Natural killer cell (primary cell): ENCODE data around the gene MTERF4. TPM values are rescaled to one million over a fixed set of nuclear protein-coding genes. Genes with fewer than 3 reads are reported as not detected.

Experiments
- ATAC-seq, 3 donors: fragments of 150-1000 bp in 2 of 3; fragments of 200-7000 bp in 1 of 3; cut with Tn5 transposase; 1 replicate in 1 of 3; 2 replicates in 2 of 3; pipeline ENCODE4 v1.10.0; 2021; ENCODE audit warnings: mild to moderate bottlenecking in 2 of 3, moderate library complexity in 2 of 3
- DNase-seq, 2 donors: peaks; one replicate each; pipeline versions ENCODE4 v3.0.0 to v3.0.0-alpha.2; 2013 to 2021; ENCODE audit warnings: mixed read lengths in 1 of 2
- H3K27ac ChIP-seq: one replicate; pipeline ENCODE4 v1.5.1; 2013; ENCODE audit warnings: mild to moderate bottlenecking, low read length
- H3K27me3 ChIP-seq: one replicate; pipeline ENCODE4 v1.6.1; 2013; ENCODE audit warnings: low read length; ENCODE audit not compliant: control insufficient read depth, insufficient read depth
- H3K36me3 ChIP-seq: one replicate; pipeline ENCODE4 v1.6.1; 2013; ENCODE audit warnings: low read length; ENCODE audit not compliant: control insufficient read depth, insufficient read depth
- H3K4me1 ChIP-seq: one replicate; pipeline ENCODE4 v1.6.1; 2013; ENCODE audit warnings: low read length; ENCODE audit not compliant: control insufficient read depth, insufficient read depth
- H3K4me3 ChIP-seq: one replicate; pipeline ENCODE4 v1.5.1; 2013; ENCODE audit warnings: low read length
- H3K9me3 ChIP-seq: one replicate; pipeline ENCODE4 v1.6.1; 2013; ENCODE audit warnings: low read length; ENCODE audit not compliant: control insufficient read depth, insufficient read depth
- H3K27ac Mint-ChIP-seq, 2 donors: one replicate each; pipeline ENCODE4 v1.8.0; 2022; ENCODE audit warnings: mild to moderate bottlenecking in 2 of 2, mixed read lengths in 2 of 2, moderate library complexity in 1 of 2
- H3K27me3 Mint-ChIP-seq, 2 donors: one replicate each; pipeline ENCODE4 v1.8.0; 2022; ENCODE audit warnings: low read depth in 2 of 2, mixed read lengths in 2 of 2
- H3K36me3 Mint-ChIP-seq: one replicate; pipeline ENCODE4 v1.8.0; 2022; ENCODE audit warnings: mixed read lengths
- H3K4me1 Mint-ChIP-seq, 2 donors: one replicate each; pipeline ENCODE4 v1.8.0; 2022; ENCODE audit warnings: mixed read lengths in 2 of 2
- H3K4me3 Mint-ChIP-seq: one replicate; pipeline ENCODE4 v1.8.0; 2022; ENCODE audit warnings: mild to moderate bottlenecking, moderate library complexity, mixed read lengths
- H3K9me3 Mint-ChIP-seq, 2 donors: one replicate each; pipeline ENCODE4 v1.8.0; 2022; ENCODE audit warnings: mixed read lengths in 2 of 2
- WGBS: methylation state at CpG from one replicate; pipeline ENCODE4 v1.1.7; 2013; ENCODE audit warnings: missing lambda C conversion rate; ENCODE audit not compliant: insufficient coverage; 5-methylcytosine and 5-hydroxymethylcytosine counted together
- intact Hi-C: fragments of 100-400 bp; cut with micrococcal nuclease; formaldehyde crosslinking; loops from one replicate; pipeline ENCODE4 v1.14.2; 2022
- total RNA-seq, 4 donors: library from RNA; stranded (reverse); fragments of 120-200 nt in 1 of 4; gene quantifications; one replicate each; pipeline versions ENCODE4 v1.2.3 to v1.2.4, GENCODE V29; 2013 to 2022
- TF ChIP-seq, protein P1 (sequence below): fragments of 200-600 bp; IDR thresholded peaks from one replicate; pipeline ENCODE4 v1.8.0; 2022; ENCODE audit warnings: antibody characterized with exemption

The MTERF4 gene
- total RNA-seq, 3 donors from 2014 or later (not counting 1 experiment from before 2014, with no cell fraction given) = 38.9 to 45.5 (median 39.2) TPM

DNA sequence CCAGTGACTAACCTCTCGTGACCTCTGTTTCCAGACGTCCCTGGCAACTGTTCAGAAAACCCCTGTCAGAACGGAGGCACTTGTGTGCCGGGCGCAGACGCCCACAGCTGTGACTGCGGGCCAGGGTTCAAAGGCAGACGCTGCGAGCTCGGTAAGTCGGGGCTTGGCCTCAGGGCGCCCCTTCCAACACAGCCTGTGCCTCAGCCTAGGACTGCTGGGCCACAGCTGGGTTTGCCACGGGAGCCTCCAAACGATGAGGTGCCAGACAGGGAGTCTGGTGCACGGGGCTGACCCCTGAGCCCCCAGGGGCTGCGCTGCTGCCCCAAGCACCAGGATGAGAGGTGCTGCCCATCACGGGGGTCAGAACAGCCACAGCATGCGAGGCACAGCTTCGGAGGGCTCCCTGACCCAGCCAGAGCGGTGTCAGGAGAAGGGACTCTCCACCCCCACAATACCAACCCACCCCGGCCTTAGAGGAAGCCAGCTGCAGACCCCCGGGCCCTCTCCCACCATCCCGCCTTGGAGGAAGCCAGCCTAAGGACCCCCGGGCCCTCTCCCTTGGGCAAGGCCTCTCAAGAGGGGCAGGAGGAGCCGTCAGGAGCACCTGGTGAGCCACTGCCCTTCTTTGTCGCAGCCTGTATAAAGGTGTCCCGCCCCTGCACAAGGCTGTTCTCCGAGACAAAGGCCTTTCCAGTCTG lies 20.3 kb downstream of the MTERF4 start:
- peak in 1 of 3 donors; percentile 22 for ATAC-seq
- WGBS = 92% methylated on average over 28 of the region's 28 CpGs
- H3K27ac ChIP-seq = no peak overlapping the region
- no peak for DNase-seq
- H3K4me3 Mint-ChIP-seq = no peak overlapping the region
- H3K36me3 Mint-ChIP-seq = peaks cover 10% of the 10 kb centered on the region
- no peak overlapping the region for H3K27ac Mint-ChIP-seq
- no peaks in the 10 kb centered on the region for H3K9me3 ChIP-seq
- H3K27me3 ChIP-seq = no peaks in the 10 kb centered on the region
- no peaks in the 10 kb centered on the region for H3K27me3 Mint-ChIP-seq
- peaks cover 0 to 4% of the 10 kb centered on the region in 2 donors for H3K4me1 Mint-ChIP-seq
- H3K4me3 ChIP-seq = no peak overlapping the region
- TF ChIP-seq, protein P1, sequence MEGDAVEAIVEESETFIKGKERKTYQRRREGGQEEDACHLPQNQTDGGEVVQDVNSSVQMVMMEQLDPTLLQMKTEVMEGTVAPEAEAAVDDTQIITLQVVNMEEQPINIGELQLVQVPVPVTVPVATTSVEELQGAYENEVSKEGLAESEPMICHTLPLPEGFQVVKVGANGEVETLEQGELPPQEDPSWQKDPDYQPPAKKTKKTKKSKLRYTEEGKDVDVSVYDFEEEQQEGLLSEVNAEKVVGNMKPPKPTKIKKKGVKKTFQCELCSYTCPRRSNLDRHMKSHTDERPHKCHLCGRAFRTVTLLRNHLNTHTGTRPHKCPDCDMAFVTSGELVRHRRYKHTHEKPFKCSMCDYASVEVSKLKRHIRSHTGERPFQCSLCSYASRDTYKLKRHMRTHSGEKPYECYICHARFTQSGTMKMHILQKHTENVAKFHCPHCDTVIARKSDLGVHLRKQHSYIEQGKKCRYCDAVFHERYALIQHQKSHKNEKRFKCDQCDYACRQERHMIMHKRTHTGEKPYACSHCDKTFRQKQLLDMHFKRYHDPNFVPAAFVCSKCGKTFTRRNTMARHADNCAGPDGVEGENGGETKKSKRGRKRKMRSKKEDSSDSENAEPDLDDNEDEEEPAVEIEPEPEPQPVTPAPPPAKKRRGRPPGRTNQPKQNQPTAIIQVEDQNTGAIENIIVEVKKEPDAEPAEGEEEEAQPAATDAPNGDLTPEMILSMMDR = no peak
- H3K4me1 ChIP-seq = no peaks in the 10 kb centered on the region
- peaks cover 8% of the 10 kb centered on the region for H3K36me3 ChIP-seq
- H3K9me3 Mint-ChIP-seq = no peaks in the 10 kb centered on the region
- intact Hi-C loops = no loop called here

DNA sequence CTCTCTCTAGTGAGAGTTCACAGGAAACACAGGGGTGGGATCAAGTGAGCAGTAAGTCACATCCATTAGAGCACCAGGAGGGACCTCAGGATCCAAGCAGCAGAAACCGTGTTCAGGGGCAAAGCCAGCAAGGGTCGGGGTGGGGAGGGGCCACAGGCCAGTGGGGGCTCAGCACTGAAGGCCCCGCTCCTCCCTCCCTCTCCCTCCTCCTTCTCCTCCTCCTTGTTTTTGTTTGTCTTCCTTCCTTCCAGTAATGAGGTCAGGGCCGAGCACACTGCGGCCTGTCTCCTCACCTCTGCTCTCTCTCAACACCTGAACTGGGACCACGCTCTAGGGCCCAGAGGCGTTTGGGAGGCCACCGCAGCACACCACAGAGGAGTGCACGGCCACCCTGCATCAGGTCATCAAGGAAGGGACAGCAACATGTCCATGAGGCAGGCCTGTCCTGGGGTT lies 20.9 kb downstream of the MTERF4 start:
- Histone ChIP-seq H3K27me3 (no peaks in the 10 kb centered on the region), H3K36me3 (peaks cover 3% of the 10 kb centered on the region), H3K4me3 (no peak overlapping the region), H3K4me1 (no peaks in the 10 kb centered on the region), H3K27ac (no peak overlapping the region), H3K9me3 (no peaks in the 10 kb centered on the region)
- intact Hi-C loops = no loop called here
- Mint-ChIP-seq H3K27ac (no peak overlapping the region), H3K27me3 (no peaks in the 10 kb centered on the region), H3K4me3 (no peak overlapping the region), H3K9me3 (no peaks in the 10 kb centered on the region), H3K36me3 (peaks cover 10% of the 10 kb centered on the region), H3K4me1 (peaks cover 0 to 4% of the 10 kb centered on the region in 2 donors)
- 88% methylated on average over 9 of the region's 9 CpGs for WGBS
- DNase-seq (no peak), ATAC-seq (no peak)
- TF ChIP-seq, protein P1 = no peak

DNA sequence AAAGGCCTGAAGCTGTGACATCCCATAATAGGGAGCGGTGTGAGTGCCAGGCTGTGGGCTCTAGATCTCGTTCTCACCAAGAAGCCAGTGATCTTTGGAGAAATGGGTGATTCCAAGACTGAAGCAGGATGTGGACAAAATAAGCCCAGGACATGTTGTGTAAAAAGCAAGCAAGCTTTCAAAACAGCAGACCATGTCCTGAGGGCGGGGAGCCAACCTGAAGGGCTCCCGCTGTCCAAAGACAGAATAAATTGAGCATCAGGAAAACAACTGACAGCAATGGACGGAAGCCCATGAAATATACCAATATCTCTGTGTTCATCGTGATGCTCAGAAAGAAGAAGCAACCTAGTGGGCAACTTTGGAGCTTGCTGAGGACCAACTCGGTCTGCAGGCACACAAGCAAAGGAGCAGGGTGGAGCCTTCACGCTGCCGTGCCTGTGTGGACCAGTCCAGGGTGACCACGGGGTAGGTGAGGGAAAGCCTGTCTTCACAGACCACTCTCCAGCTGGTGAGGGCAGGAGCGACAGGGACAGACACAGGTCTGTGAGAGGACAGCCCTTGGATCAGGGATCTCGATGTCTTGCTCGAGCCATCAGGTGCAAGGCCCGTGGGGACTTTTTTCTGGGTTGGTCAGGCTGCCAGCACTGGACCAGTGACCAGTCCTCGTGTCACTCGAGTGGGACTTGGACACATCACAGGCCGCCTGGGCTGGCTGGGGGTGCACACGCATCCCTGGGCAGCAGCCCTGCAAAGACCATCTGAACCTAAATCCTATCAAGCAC lies 21.5 kb downstream of the MTERF4 start:
- DNase-seq (no peak), ATAC-seq (no peak)
- TF ChIP-seq, protein P1 = no peak
- Mint-ChIP-seq H3K4me1 (peaks cover 0 to 4% of the 10 kb centered on the region in 2 donors), H3K27me3 (no peaks in the 10 kb centered on the region), H3K4me3 (no peak overlapping the region), H3K9me3 (no peaks in the 10 kb centered on the region), H3K27ac (no peak overlapping the region), H3K36me3 (peaks cover 10% of the 10 kb centered on the region)
- H3K4me3 ChIP-seq = no peak overlapping the region
- 93% methylated on average over 18 of the region's 18 CpGs for WGBS
- no peaks in the 10 kb centered on the region for H3K36me3 ChIP-seq
- H3K4me1 ChIP-seq = no peaks in the 10 kb centered on the region
- intact Hi-C loops = no loop called here
- H3K27me3 ChIP-seq = no peaks in the 10 kb centered on the region
- no peak overlapping the region for H3K27ac ChIP-seq
- no peaks in the 10 kb centered on the region for H3K9me3 ChIP-seq
